ENCODE measurements around the gene YEATS2. TPM values are rescaled to one million over a fixed set of nuclear protein-coding genes. Genes with fewer than 3 reads are reported as not detected.

YEATS2 gene
- total and polyA plus RNA-seq, 2 experiments from 2014 or later = 15.2 to 72.8 TPM

DNA sequence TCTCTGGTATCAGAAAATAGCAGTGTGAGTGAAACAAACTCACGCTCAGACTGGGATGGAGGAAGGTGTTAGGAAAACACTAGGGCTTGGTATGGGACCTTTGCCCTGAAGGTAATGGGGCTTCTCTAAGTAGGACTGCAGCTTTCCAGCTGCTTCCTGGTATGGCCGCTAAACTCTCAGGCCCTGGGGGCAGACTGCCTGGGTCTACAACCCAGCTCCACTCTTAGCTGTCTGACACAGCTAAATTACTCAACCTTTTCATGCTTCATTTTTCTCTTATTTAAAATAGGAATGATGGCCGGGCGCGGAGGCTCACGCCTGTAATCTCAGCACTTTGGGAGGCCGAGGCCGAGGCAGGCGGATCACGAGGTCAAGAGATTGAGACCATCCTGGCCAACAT lies 5.2 kb upstream of the YEATS2 start:
- no peaks in the 10 kb centered on the region for H3F3A ChIP-seq (replicated peaks; ENCODE audit: low read depth)
- ATAC-seq (0 out of 3 replicates have a peak, but pooled peaks have one; percentile 29), DNase-seq (ENCODE audit: low spot score) (no peak)
- H3K79me2 ChIP-seq (replicated peaks; ENCODE audit: insufficient read depth) = no peaks in the 10 kb centered on the region
- H3K27me3 Mint-ChIP-seq (ENCODE audit: insufficient read depth, low read depth, poor library complexity) = no peaks in the 10 kb centered on the region
- no peak overlapping the region for H3K4me3 ChIP-seq
- 0 out of 2 replicates have a peak, but pooled peaks cover 3% of the 10 kb centered on the region for H3K9me2 ChIP-seq (ENCODE audit: insufficient read depth)
- H4K20me1 ChIP-seq (replicated peaks; ENCODE audit: insufficient read depth) = no peaks in the 10 kb centered on the region
- H3K27me3 ChIP-seq (ENCODE audit: insufficient read depth) = no peaks in the 10 kb centered on the region
- no peak overlapping the region for H3K27ac Mint-ChIP-seq
- H3K36me3 Mint-ChIP-seq (ENCODE audit: low read depth) = no peaks in the 10 kb centered on the region; the same call in 2 of the 3 replicates
- H3K36me3 ChIP-seq (ENCODE audit: insufficient read depth) = no peaks in the 10 kb centered on the region
- no peak for TF ChIP-seq STAT1 (IDR thresholded peaks at IDR 0.05; ENCODE audit: unreplicated experiment)
- no peak for TF ChIP-seq ZNF331 (CRISPR knock-in tag; IDR thresholded peaks at IDR 0.05; ENCODE audit: low read depth)
- TF ChIP-seq NANOG (IDR thresholded peaks at IDR 0.05; ENCODE audit: borderline replicate concordance) = no peak
- TF ChIP-seq, protein P1, sequence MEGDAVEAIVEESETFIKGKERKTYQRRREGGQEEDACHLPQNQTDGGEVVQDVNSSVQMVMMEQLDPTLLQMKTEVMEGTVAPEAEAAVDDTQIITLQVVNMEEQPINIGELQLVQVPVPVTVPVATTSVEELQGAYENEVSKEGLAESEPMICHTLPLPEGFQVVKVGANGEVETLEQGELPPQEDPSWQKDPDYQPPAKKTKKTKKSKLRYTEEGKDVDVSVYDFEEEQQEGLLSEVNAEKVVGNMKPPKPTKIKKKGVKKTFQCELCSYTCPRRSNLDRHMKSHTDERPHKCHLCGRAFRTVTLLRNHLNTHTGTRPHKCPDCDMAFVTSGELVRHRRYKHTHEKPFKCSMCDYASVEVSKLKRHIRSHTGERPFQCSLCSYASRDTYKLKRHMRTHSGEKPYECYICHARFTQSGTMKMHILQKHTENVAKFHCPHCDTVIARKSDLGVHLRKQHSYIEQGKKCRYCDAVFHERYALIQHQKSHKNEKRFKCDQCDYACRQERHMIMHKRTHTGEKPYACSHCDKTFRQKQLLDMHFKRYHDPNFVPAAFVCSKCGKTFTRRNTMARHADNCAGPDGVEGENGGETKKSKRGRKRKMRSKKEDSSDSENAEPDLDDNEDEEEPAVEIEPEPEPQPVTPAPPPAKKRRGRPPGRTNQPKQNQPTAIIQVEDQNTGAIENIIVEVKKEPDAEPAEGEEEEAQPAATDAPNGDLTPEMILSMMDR (conservative IDR thresholded peaks at IDR 0.05; ENCODE audit: low read depth in 2 of 2) = no peak
- no peak for TF ChIP-seq POLR2AphosphoS5 (IDR thresholded peaks at IDR 0.05; ENCODE audit: low read depth)
- TF ChIP-seq ZNF114 (CRISPR knock-in tag; IDR thresholded peaks at IDR 0.05) = no peak
- TF ChIP-seq, protein P2, sequence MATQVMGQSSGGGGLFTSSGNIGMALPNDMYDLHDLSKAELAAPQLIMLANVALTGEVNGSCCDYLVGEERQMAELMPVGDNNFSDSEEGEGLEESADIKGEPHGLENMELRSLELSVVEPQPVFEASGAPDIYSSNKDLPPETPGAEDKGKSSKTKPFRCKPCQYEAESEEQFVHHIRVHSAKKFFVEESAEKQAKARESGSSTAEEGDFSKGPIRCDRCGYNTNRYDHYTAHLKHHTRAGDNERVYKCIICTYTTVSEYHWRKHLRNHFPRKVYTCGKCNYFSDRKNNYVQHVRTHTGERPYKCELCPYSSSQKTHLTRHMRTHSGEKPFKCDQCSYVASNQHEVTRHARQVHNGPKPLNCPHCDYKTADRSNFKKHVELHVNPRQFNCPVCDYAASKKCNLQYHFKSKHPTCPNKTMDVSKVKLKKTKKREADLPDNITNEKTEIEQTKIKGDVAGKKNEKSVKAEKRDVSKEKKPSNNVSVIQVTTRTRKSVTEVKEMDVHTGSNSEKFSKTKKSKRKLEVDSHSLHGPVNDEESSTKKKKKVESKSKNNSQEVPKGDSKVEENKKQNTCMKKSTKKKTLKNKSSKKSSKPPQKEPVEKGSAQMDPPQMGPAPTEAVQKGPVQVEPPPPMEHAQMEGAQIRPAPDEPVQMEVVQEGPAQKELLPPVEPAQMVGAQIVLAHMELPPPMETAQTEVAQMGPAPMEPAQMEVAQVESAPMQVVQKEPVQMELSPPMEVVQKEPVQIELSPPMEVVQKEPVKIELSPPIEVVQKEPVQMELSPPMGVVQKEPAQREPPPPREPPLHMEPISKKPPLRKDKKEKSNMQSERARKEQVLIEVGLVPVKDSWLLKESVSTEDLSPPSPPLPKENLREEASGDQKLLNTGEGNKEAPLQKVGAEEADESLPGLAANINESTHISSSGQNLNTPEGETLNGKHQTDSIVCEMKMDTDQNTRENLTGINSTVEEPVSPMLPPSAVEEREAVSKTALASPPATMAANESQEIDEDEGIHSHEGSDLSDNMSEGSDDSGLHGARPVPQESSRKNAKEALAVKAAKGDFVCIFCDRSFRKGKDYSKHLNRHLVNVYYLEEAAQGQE (IDR thresholded peaks at IDR 0.05; ENCODE audit: unreplicated experiment) = no peak
- TF ChIP-seq, protein P3, sequence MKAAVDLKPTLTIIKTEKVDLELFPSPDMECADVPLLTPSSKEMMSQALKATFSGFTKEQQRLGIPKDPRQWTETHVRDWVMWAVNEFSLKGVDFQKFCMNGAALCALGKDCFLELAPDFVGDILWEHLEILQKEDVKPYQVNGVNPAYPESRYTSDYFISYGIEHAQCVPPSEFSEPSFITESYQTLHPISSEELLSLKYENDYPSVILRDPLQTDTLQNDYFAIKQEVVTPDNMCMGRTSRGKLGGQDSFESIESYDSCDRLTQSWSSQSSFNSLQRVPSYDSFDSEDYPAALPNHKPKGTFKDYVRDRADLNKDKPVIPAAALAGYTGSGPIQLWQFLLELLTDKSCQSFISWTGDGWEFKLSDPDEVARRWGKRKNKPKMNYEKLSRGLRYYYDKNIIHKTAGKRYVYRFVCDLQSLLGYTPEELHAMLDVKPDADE (IDR thresholded peaks at IDR 0.05) = no peak
- no peak for TF ChIP-seq JUNB (IDR thresholded peaks at IDR 0.05; ENCODE audit: unreplicated experiment)
- TF ChIP-seq EZH2 (IDR thresholded peaks at IDR 0.05; ENCODE audit: low read depth, unreplicated experiment) = no peak
- TF ChIP-seq CREB1 (CRISPR knock-in tag; IDR thresholded peaks at IDR 0.05; ENCODE audit: low read depth) = no peak
- TF ChIP-seq, protein P4, sequence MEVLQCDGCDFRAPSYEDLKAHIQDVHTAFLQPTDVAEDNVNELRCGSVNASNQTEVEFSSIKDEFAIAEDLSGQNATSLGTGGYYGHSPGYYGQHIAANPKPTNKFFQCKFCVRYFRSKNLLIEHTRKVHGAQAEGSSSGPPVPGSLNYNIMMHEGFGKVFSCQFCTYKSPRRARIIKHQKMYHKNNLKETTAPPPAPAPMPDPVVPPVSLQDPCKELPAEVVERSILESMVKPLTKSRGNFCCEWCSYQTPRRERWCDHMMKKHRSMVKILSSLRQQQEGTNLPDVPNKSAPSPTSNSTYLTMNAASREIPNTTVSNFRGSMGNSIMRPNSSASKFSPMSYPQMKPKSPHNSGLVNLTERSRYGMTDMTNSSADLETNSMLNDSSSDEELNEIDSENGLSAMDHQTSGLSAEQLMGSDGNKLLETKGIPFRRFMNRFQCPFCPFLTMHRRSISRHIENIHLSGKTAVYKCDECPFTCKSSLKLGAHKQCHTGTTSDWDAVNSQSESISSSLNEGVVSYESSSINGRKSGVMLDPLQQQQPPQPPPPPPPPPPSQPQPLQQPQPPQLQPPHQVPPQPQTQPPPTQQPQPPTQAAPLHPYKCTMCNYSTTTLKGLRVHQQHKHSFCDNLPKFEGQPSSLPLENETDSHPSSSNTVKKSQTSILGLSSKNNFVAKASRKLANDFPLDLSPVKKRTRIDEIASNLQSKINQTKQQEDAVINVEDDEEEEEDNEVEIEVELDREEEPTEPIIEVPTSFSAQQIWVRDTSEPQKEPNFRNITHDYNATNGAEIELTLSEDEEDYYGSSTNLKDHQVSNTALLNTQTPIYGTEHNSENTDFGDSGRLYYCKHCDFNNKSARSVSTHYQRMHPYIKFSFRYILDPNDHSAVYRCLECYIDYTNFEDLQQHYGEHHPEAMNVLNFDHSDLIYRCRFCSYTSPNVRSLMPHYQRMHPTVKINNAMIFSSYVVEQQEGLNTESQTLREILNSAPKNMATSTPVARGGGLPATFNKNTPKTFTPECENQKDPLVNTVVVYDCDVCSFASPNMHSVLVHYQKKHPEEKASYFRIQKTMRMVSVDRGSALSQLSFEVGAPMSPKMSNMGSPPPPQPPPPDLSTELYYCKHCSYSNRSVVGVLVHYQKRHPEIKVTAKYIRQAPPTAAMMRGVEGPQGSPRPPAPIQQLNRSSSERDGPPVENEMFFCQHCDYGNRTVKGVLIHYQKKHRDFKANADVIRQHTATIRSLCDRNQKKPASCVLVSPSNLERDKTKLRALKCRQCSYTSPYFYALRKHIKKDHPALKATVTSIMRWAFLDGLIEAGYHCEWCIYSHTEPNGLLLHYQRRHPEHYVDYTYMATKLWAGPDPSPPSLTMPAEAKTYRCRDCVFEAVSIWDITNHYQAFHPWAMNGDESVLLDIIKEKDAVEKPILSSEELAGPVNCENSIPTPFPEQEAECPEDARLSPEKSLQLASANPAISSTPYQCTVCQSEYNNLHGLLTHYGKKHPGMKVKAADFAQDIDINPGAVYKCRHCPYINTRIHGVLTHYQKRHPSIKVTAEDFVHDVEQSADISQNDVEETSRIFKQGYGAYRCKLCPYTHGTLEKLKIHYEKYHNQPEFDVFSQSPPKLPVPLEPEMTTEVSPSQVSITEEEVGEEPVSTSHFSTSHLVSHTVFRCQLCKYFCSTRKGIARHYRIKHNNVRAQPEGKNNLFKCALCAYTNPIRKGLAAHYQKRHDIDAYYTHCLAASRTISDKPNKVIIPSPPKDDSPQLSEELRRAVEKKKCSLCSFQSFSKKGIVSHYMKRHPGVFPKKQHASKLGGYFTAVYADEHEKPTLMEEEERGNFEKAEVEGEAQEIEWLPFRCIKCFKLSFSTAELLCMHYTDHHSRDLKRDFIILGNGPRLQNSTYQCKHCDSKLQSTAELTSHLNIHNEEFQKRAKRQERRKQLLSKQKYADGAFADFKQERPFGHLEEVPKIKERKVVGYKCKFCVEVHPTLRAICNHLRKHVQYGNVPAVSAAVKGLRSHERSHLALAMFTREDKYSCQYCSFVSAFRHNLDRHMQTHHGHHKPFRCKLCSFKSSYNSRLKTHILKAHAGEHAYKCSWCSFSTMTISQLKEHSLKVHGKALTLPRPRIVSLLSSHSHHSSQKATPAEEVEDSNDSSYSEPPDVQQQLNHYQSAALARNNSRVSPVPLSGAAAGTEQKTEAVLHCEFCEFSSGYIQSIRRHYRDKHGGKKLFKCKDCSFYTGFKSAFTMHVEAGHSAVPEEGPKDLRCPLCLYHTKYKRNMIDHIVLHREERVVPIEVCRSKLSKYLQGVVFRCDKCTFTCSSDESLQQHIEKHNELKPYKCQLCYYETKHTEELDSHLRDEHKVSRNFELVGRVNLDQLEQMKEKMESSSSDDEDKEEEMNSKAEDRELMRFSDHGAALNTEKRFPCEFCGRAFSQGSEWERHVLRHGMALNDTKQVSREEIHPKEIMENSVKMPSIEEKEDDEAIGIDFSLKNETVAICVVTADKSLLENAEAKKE (CRISPR knock-in tag; IDR thresholded peaks at IDR 0.05) = no peak
- H3K4me3 Mint-ChIP-seq = no peak overlapping the region
- H3K4me2 ChIP-seq = no peak overlapping the region
- H3K4me1 Mint-ChIP-seq = no peaks in the 10 kb centered on the region; the same call in 2 of the 3 replicates
- H3K27ac ChIP-seq (ENCODE audit: low read depth) = no peak overlapping the region
- H2AFZ ChIP-seq = no peak overlapping the region
- no peaks in the 10 kb centered on the region for H3K4me1 ChIP-seq (ENCODE audit: insufficient read depth)
- H3K9me3 Mint-ChIP-seq = no peaks in the 10 kb centered on the region

All from GM23338 (cell line).